ENCODE data around the gene FBXL20.

FBXL20 gene

DNA sequence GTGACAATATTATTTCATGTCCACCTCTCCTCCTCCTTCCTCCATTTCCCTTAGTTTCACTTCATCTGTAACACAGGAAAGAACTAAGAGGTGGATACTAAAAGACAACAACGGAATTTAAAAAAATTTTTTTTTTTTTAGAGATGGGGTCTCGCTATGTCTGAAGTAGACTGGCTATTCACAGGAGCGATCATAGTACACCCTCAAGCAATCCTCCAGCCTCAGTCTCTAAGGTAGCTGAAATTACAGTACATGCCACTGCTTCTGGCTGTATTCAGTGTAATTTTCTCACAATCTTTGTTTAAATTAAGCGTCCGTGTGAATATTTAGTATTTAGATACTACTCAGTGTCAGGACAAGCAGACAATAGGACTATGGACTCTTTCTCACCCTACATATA is 35.6 kb downstream of the FBXL20 start:
- H3K27me3 Mint-ChIP-seq (ENCODE audit: low read depth), result no peaks in the 10 kb centered on the region
- TF ChIP-seq, protein P1, sequence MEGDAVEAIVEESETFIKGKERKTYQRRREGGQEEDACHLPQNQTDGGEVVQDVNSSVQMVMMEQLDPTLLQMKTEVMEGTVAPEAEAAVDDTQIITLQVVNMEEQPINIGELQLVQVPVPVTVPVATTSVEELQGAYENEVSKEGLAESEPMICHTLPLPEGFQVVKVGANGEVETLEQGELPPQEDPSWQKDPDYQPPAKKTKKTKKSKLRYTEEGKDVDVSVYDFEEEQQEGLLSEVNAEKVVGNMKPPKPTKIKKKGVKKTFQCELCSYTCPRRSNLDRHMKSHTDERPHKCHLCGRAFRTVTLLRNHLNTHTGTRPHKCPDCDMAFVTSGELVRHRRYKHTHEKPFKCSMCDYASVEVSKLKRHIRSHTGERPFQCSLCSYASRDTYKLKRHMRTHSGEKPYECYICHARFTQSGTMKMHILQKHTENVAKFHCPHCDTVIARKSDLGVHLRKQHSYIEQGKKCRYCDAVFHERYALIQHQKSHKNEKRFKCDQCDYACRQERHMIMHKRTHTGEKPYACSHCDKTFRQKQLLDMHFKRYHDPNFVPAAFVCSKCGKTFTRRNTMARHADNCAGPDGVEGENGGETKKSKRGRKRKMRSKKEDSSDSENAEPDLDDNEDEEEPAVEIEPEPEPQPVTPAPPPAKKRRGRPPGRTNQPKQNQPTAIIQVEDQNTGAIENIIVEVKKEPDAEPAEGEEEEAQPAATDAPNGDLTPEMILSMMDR (IDR thresholded peaks at IDR 0.05; ENCODE audit: unreplicated experiment in 3 of 3), result no peak
- no peaks in the 10 kb centered on the region for H3K4me1 Mint-ChIP-seq
- no peak overlapping the region for H3K27ac Mint-ChIP-seq
- H3K4me3 Mint-ChIP-seq, result no peak overlapping the region
- H3K36me3 Mint-ChIP-seq (ENCODE audit: low read depth), result no peaks in the 10 kb centered on the region
- H3K9me3 Mint-ChIP-seq, result no peaks in the 10 kb centered on the region

DNA sequence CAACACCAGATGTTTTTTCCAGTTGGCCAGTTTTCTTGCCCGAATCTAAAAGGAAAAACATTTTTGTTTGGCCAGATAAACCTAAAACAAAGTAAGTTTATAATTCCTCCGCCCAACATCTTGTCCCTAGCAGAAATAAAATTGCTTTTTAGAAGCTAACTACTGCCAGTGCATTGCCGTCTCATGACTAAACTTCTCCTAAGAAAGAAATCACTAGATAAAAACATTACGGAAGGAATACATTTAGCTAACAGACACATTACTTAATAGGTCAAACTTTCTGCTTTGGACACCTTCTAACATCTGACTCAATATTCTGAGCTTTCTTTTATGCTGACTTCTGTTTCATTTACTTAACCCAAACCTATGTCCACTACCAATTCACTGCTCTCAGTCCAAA is 36.2 kb downstream of the FBXL20 start:
- H3K27me3 Mint-ChIP-seq (ENCODE audit: low read depth), result no peaks in the 10 kb centered on the region
- TF ChIP-seq, protein P1 (IDR thresholded peaks at IDR 0.05; ENCODE audit: unreplicated experiment in 3 of 3), result no peak
- H3K36me3 Mint-ChIP-seq (ENCODE audit: low read depth), result no peaks in the 10 kb centered on the region
- H3K4me3 Mint-ChIP-seq, result no peak overlapping the region
- no peak overlapping the region for H3K27ac Mint-ChIP-seq
- H3K4me1 Mint-ChIP-seq, result no peaks in the 10 kb centered on the region
- no peaks in the 10 kb centered on the region for H3K9me3 Mint-ChIP-seq

DNA sequence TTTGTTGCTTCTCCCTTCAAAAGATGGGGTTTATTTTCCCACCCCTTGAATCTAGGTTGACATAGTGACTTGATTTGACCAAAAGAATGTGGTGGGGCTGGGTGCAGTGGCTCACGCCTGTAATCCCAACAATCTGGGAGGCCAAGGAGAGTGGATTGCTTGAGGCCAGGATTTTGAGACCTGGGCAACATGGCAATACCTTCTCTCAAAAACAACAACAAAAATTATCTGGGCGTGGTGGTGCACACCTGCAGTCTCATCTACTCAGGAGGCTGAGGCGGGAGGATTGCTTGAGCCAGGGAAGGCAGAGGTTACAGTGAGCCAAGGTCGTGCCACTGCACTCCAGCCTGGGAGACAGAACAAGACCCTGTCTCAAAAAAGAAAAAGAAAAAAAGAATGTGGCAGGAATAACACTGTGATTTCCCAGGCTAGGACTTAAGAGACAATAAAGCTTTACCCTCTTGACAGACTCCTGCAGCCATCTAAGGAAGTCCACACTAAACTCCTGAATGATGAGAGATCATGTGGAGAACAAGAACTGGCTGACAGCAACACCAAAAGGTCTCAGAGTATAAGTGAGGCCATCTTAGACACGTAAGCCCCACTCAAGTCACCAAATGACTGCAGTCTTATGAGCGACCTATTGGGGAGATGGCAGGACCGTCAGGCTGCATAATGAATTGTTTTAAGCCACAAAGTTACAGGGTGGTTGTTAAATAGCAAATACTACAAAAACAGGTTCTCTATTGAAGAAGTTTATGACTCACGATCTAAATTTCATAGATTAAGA is 37.0 kb downstream of the FBXL20 start:
- no peak overlapping the region for H3K27ac Mint-ChIP-seq
- no peaks in the 10 kb centered on the region for H3K36me3 Mint-ChIP-seq (ENCODE audit: low read depth)
- H3K4me3 Mint-ChIP-seq, result no peak overlapping the region
- TF ChIP-seq, protein P1 (IDR thresholded peaks at IDR 0.05; ENCODE audit: unreplicated experiment in 3 of 3), result no peak
- H3K9me3 Mint-ChIP-seq, result no peaks in the 10 kb centered on the region
- no peaks in the 10 kb centered on the region for H3K4me1 Mint-ChIP-seq
- H3K27me3 Mint-ChIP-seq (ENCODE audit: low read depth), result no peaks in the 10 kb centered on the region

DNA sequence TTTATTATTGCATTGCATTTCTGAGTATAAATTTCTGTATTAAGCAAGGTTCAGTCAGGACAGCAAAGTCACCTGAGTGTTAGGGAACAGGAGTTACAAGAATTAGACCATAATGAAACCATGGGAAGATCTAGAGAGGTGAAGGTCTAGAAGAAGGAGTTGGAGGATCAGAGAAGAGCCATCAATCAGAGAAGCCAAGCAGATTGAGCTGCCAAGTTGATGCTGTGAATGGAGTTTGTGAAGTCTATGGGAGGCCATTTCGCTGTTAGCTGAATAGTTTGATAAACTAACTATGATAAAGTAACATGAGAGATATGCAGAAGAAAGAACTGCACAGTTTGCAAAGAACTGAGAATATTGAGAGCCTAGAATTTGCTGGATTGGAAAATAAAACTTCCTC is 40.4 kb downstream of the FBXL20 start:
- H3K36me3 Mint-ChIP-seq (ENCODE audit: low read depth), result peaks cover 6% of the 10 kb centered on the region
- no peaks in the 10 kb centered on the region for H3K27me3 Mint-ChIP-seq (ENCODE audit: low read depth)
- H3K4me3 Mint-ChIP-seq, result no peak overlapping the region
- H3K9me3 Mint-ChIP-seq, result no peaks in the 10 kb centered on the region
- no peak overlapping the region for H3K27ac Mint-ChIP-seq
- TF ChIP-seq, protein P1 (IDR thresholded peaks at IDR 0.05; ENCODE audit: unreplicated experiment in 3 of 3), result no peak
- H3K4me1 Mint-ChIP-seq, result no peaks in the 10 kb centered on the region

DNA sequence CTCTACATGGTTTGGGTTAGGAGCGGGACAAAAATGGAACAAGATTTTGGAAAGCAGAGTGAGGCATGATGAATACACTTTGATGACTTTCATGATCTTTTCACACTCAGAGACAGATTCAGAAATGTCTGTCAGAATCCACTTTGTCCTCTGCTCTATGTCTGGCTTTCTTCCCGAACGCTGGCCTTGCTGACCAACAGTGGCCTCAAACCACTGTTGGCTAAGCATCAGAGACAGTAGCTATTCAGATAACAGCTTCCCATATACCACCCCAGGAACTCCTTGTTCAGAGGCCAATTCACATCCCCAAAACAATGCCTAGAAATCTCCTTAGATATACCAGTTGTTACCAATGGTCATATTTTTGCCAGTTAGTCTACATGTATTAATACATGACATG is 40.9 kb downstream of the FBXL20 start:
- Mint-ChIP-seq H3K4me3 (no peak overlapping the region), H3K27ac (no peak overlapping the region), H3K4me1 (no peaks in the 10 kb centered on the region), H3K36me3 (ENCODE audit: low read depth) (peaks cover 6% of the 10 kb centered on the region), H3K9me3 (no peaks in the 10 kb centered on the region), H3K27me3 (ENCODE audit: low read depth) (no peaks in the 10 kb centered on the region)
- TF ChIP-seq, protein P1 (IDR thresholded peaks at IDR 0.05; ENCODE audit: unreplicated experiment in 3 of 3), result no peak

DNA sequence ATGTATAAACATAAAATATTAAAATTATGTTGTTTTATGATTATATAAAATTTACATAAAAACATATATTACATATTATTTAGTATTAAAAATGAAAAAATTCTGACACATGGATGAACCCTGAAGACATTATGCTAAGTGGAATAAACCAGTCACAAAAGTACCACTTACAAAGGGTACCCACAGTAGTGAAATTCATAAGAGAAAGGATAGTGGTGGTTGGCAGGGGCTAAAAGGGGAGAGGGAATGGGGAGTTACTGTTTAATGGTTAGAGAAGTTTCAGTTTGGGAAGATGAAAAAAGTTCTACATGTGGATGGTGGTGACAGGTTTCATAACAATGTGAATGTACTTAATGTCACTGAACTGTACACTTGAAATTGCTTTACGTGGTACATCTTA is 41.4 kb downstream of the FBXL20 start:
- H3K27ac Mint-ChIP-seq, result no peak overlapping the region
- H3K36me3 Mint-ChIP-seq (ENCODE audit: low read depth), result peaks cover 6% of the 10 kb centered on the region
- no peaks in the 10 kb centered on the region for H3K4me1 Mint-ChIP-seq
- no peaks in the 10 kb centered on the region for H3K9me3 Mint-ChIP-seq
- no peak overlapping the region for H3K4me3 Mint-ChIP-seq
- TF ChIP-seq, protein P1 (IDR thresholded peaks at IDR 0.05; ENCODE audit: unreplicated experiment in 3 of 3), result no peak
- H3K27me3 Mint-ChIP-seq (ENCODE audit: low read depth), result no peaks in the 10 kb centered on the region
